ENCODE data around the gene ZNF827.
A peak's percentile ranks its signal among the peaks of the same experiment; 100 is the strongest.

Gene ZNF827

DNA sequence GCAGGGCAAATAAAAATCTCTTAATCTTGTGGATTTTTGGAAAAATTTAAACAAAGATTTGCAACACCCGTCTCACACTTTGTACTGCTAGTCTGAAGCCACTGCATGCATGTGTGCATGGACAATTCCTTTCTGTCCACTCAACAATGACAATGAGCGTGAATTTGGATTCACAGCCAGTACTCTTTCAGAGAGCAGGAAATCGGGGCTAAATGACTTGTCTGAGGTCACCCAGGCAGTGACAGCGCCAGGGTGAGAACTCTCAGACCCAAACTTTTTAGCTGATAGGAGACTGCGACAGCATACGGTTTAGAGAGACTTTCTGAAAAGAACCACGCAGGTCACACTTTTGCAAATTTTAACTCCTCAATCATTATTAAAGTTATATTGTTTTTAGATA is 90.9 kb downstream of the ZNF827 start:
- Histone ChIP-seq H3K4me3 (ENCODE audit: low read depth, low read length) (no peak overlapping the region), H3K27ac (peak overlapping the region; percentile 51), H3K9ac (no peak overlapping the region), H3K9me3 (ENCODE audit: control insufficient read depth, low read length) (no peaks in the 10 kb centered on the region), H3K4me2 (ENCODE audit: low read length) (no peak overlapping the region), H3K27me3 (ENCODE audit: control insufficient read depth, insufficient read depth, low read length) (no peaks in the 10 kb centered on the region), H3K4me1 (peaks cover 10% of the 10 kb centered on the region), H3K36me3 (ENCODE audit: control insufficient read depth, insufficient read depth, low read length) (no peaks in the 10 kb centered on the region), H2AFZ (peak overlapping the region; percentile 42), H3K79me2 (no peaks in the 10 kb centered on the region)
- TF ChIP-seq CTCF (IDR thresholded peaks at IDR 0.05): no peak

GRCh38 chr4:145845118-145845517 is 93.5 kb downstream of the ZNF827 start:
- TF ChIP-seq CTCF (IDR thresholded peaks at IDR 0.05): no peak
- H3K79me2 ChIP-seq: no peaks in the 10 kb centered on the region
- H3K4me3 ChIP-seq (ENCODE audit: low read depth, low read length): no peak overlapping the region
- no peak overlapping the region for H2AFZ ChIP-seq
- no peaks in the 10 kb centered on the region for H3K36me3 ChIP-seq (ENCODE audit: control insufficient read depth, insufficient read depth, low read length)
- H3K4me2 ChIP-seq (ENCODE audit: low read length): no peak overlapping the region
- H3K4me1 ChIP-seq: peaks cover 5% of the 10 kb centered on the region
- no peak overlapping the region for H3K27ac ChIP-seq
- no peaks in the 10 kb centered on the region for H3K9me3 ChIP-seq (ENCODE audit: control insufficient read depth, low read length)
- no peak overlapping the region for H3K9ac ChIP-seq
- no peaks in the 10 kb centered on the region for H3K27me3 ChIP-seq (ENCODE audit: control insufficient read depth, insufficient read depth, low read length)

DNA sequence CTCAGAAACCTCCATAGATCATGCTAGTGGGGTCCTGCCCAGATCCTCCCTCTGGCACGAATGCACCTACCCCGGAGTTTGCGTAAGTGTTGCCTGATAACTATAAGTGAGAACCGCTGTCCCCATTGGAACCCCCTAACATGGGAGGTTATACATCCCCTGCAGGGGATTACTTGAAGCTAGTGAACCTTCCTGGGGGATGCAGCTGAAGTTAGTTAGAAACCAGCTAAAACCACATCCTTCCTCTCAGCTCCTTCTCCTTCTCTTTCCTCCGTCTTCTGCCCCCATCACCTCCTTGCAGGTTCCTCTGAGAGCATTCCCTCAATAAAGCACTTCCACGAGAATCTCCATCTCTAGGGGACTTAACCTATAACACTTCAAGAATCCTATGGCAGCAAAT is 95.0 kb downstream of the ZNF827 start:
- no peak for TF ChIP-seq CTCF (IDR thresholded peaks at IDR 0.05)
- Histone ChIP-seq H3K4me1 (peaks cover 5% of the 10 kb centered on the region), H3K4me3 (ENCODE audit: low read depth, low read length) (no peak overlapping the region)

GRCh38 chr4:145843148-145843547 is 95.5 kb downstream of the ZNF827 start:
- TF ChIP-seq CTCF (IDR thresholded peaks at IDR 0.05): no peak
- no peaks in the 10 kb centered on the region for H3K27me3 ChIP-seq (ENCODE audit: control insufficient read depth, insufficient read depth, low read length)
- no peaks in the 10 kb centered on the region for H3K79me2 ChIP-seq
- H3K4me3 ChIP-seq (ENCODE audit: low read depth, low read length): no peak overlapping the region
- H3K4me1 ChIP-seq: peaks cover 5% of the 10 kb centered on the region
- H3K27ac ChIP-seq: no peak overlapping the region
- H3K36me3 ChIP-seq (ENCODE audit: control insufficient read depth, insufficient read depth, low read length): no peaks in the 10 kb centered on the region
- no peak overlapping the region for H3K4me2 ChIP-seq (ENCODE audit: low read length)
- H2AFZ ChIP-seq: no peak overlapping the region
- no peaks in the 10 kb centered on the region for H3K9me3 ChIP-seq (ENCODE audit: control insufficient read depth, low read length)
- H3K9ac ChIP-seq: no peak overlapping the region

More for the DNA sequence above, 95.0 kb downstream of the ZNF827 start:
- H3K36me3 ChIP-seq (ENCODE audit: control insufficient read depth, insufficient read depth, low read length): no peaks in the 10 kb centered on the region
- H3K79me2 ChIP-seq: no peaks in the 10 kb centered on the region
- H3K27me3 ChIP-seq (ENCODE audit: control insufficient read depth, insufficient read depth, low read length): no peaks in the 10 kb centered on the region
- no peak overlapping the region for H3K4me2 ChIP-seq (ENCODE audit: low read length)
- H3K9me3 ChIP-seq (ENCODE audit: control insufficient read depth, low read length): no peaks in the 10 kb centered on the region
- no peak overlapping the region for H2AFZ ChIP-seq
- H3K27ac ChIP-seq: no peak overlapping the region
- H3K9ac ChIP-seq: no peak overlapping the region

DNA sequence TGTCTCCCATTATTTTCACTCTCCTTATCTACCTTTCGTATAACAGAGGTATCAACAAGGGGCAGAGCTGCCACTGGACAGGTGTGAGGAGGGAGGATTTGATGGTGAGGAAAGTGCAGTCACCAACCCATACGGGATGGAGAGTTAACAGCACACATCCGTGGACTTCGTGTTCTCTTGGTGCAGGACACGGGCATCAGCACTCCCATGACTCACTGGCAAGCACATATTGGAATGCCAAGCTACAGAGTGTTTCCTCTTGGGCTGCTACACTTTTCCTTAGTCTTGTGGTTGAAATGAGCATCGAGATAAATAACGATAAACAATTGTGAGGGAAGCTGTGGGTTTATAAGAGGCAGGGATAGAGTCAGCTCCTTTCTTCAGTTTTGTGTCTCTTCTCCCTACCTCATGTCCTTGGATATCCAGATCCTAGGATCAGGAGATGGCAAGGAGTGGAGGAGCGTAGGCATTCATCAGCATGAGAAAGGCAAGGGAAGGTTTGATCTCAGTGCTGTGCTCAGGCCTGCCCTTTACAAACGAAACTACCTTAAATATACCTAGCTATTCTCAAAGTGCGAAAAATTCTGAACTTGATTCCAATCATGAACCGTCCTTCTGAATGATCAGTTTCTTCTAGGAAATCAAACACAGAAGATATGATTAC is 96.3 kb downstream of the ZNF827 start:
- H2AFZ ChIP-seq: no peak overlapping the region
- no peaks in the 10 kb centered on the region for H3K79me2 ChIP-seq
- no peak overlapping the region for H3K27ac ChIP-seq
- no peak overlapping the region for H3K9ac ChIP-seq
- H3K36me3 ChIP-seq (ENCODE audit: control insufficient read depth, insufficient read depth, low read length): no peaks in the 10 kb centered on the region
- no peaks in the 10 kb centered on the region for H3K27me3 ChIP-seq (ENCODE audit: control insufficient read depth, insufficient read depth, low read length)
- TF ChIP-seq CTCF (IDR thresholded peaks at IDR 0.05): no peak
- H3K4me2 ChIP-seq (ENCODE audit: low read length): no peak overlapping the region
- no peaks in the 10 kb centered on the region for H3K9me3 ChIP-seq (ENCODE audit: control insufficient read depth, low read length)
- H3K4me3 ChIP-seq (ENCODE audit: low read depth, low read length): no peak overlapping the region
- H3K4me1 ChIP-seq: no peaks in the 10 kb centered on the region
